ENCODE measurements around the gene LPP. TPM values are rescaled to one million over a fixed set of nuclear protein-coding genes. Genes with fewer than 3 reads are reported as not detected.

Gene LPP
- total RNA-seq, 5 donors from 2014 or later (not counting 1 experiment from before 2014, with no cell fraction given), result 23.8 to 82.6 (median 39.3) TPM

DNA sequence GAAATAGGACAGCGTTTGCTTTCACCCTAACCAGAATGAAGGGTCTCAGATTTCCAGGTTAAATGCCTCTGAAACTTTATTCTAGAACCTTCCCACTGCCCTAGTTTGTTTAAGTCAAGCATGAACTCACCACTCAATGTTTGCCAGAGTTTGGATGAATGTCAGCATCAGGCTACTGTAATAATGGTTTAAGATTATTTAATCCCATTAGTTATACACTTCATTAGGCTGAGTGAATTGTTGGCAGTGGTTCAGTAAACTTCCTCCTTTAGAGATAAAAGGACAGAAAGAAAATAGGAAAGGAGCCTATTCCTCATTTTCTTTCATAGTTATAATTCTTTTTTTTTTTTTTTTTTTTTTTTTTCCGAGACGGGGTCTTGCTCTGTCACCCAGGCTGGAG lies 615.9 kb downstream of the LPP start:
- Histone ChIP-seq H3K27ac (ENCODE audit: low read length) (no peak overlapping the region), H3K4me1 (ENCODE audit: control insufficient read depth in 1 of 2, extremely low read depth in 1 of 2, insufficient read depth in 2 of 2, low read length in 2 of 2) (no peaks in the 10 kb centered on the region), H3K4me3 (ENCODE audit: control insufficient read depth in 1 of 2, extremely low read depth in 1 of 2, low read length in 1 of 2) (no peak overlapping the region), H3K27me3 (replicated peaks in 1 of 2; ENCODE audit: control insufficient read depth in 2 of 2, extremely low read depth in 1 of 2, insufficient read depth in 2 of 2, low read length in 1 of 2) (no peaks in the 10 kb centered on the region), H3K9me3 (no peaks in the 10 kb centered on the region), H3K36me3 (ENCODE audit: control insufficient read depth in 2 of 2, extremely low read depth in 1 of 2, insufficient read depth in 1 of 2, low read length in 1 of 2) (no peaks in the 10 kb centered on the region)
- Mint-ChIP-seq H3K4me1 (no peaks in the 10 kb centered on the region), H3K27me3 (no peaks in the 10 kb centered on the region), H3K9me3 (no peaks in the 10 kb centered on the region), H3K4me3 (no peak overlapping the region), H3K36me3 (peaks cover 13% of the 10 kb centered on the region), H3K27ac (no peak overlapping the region)
- DNase-seq (no peak), ATAC-seq (replicated peaks in 1 of 4) (no peak)
- CTCF ChIA-PET, result interaction anchor here in 1 of 2 donors (0.6 kb wide), 1 partner anchor 765 kb away, joined by 3 read pairs; no protein-coding TSS in a partner anchor
- no CpG with 5 or more reads among the region's 3 CpGs for WGBS (ENCODE audit: insufficient coverage)
- POLR2A ChIA-PET, result no interaction called here

DNA sequence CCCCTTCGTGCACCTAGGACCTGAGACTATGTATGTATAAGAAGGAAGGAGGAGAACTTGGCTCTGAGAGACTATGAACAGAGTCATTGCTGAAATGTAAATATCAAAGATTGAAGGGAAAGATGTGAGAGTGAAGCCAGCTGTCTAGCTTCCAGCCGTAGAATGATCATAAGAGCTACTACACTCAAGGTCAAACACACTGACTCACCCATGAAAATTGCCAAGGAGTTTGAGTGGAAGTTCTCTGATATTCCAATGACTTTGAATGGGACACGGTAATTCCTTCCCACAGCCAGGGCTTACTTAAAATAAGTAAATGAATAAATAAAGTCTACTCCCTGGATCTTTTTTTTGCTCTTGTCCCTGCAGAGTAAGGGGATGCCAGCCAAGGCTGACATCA lies 618.9 kb downstream of the LPP start:
- no peaks in the 10 kb centered on the region for H3K9me3 Mint-ChIP-seq

DNA sequence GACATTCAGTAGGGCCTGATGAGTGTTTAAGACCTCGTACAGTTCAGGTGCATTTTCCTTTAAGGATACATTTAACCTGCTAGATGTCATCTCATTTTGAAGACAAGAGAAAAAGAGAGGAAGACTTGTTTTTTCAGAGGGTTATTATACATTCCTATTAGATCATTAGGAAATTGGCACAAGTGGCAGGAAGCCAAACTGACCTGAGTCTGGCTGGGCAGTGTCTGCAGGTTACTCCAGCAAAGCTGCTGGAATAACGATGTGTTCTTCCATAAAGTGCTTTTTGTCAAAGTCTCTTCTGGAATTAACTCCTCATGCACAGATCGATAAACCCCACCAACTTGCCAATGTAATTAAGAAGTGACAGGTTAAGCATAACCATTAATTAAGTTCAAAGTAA lies 621.5 kb downstream of the LPP start:
- no CpG with 5 or more reads among the region's 3 CpGs for WGBS (ENCODE audit: insufficient coverage)
- Mint-ChIP-seq H3K36me3 (peaks cover 14% of the 10 kb centered on the region), H3K27ac (no peak overlapping the region), H3K4me3 (no peak overlapping the region), H3K9me3 (no peaks in the 10 kb centered on the region), H3K4me1 (no peaks in the 10 kb centered on the region), H3K27me3 (no peaks in the 10 kb centered on the region)
- Histone ChIP-seq H3K36me3 (ENCODE audit: control insufficient read depth in 2 of 2, extremely low read depth in 1 of 2, insufficient read depth in 1 of 2, low read length in 1 of 2) (no peaks in the 10 kb centered on the region), H3K4me1 (ENCODE audit: control insufficient read depth in 1 of 2, extremely low read depth in 1 of 2, insufficient read depth in 2 of 2, low read length in 2 of 2) (no peaks in the 10 kb centered on the region), H3K27ac (ENCODE audit: low read length) (no peak overlapping the region), H3K9me3 (no peaks in the 10 kb centered on the region), H3K27me3 (replicated peaks in 1 of 2; ENCODE audit: control insufficient read depth in 2 of 2, extremely low read depth in 1 of 2, insufficient read depth in 2 of 2, low read length in 1 of 2) (no peaks in the 10 kb centered on the region), H3K4me3 (ENCODE audit: control insufficient read depth in 1 of 2, extremely low read depth in 1 of 2, low read length in 1 of 2) (no peak overlapping the region)
- ChIA-PET POLR2A (no interaction called here), CTCF (no interaction called here)
- ATAC-seq (replicated peaks in 1 of 4), result no peak
- DNase-seq, result no peak

More for the DNA sequence above, 618.9 kb downstream of the LPP start:
- Histone ChIP-seq H3K36me3 (ENCODE audit: control insufficient read depth in 2 of 2, extremely low read depth in 1 of 2, insufficient read depth in 1 of 2, low read length in 1 of 2) (no peaks in the 10 kb centered on the region), H3K4me3 (ENCODE audit: control insufficient read depth in 1 of 2, extremely low read depth in 1 of 2, low read length in 1 of 2) (no peak overlapping the region), H3K27ac (ENCODE audit: low read length) (no peak overlapping the region), H3K27me3 (replicated peaks in 1 of 2; ENCODE audit: control insufficient read depth in 2 of 2, extremely low read depth in 1 of 2, insufficient read depth in 2 of 2, low read length in 1 of 2) (no peaks in the 10 kb centered on the region), H3K9me3 (no peaks in the 10 kb centered on the region), H3K4me1 (ENCODE audit: control insufficient read depth in 1 of 2, extremely low read depth in 1 of 2, insufficient read depth in 2 of 2, low read length in 2 of 2) (no peaks in the 10 kb centered on the region)
- WGBS (ENCODE audit: insufficient coverage), result no CpG with 5 or more reads among the region's 3 CpGs
- no peaks in the 10 kb centered on the region for H3K27me3 Mint-ChIP-seq
- DNase-seq, result no peak
- POLR2A ChIA-PET, result interaction anchor here in 1 of 2 donors (0.6 kb wide), 1 partner anchor 644 kb away, joined by 10 read pairs; no protein-coding TSS in a partner anchor
- ATAC-seq (replicated peaks in 1 of 4), result no peak
- CTCF ChIA-PET, result no interaction called here
- H3K27ac Mint-ChIP-seq, result no peak overlapping the region
- no peak overlapping the region for H3K4me3 Mint-ChIP-seq
- H3K36me3 Mint-ChIP-seq, result peaks cover 11% of the 10 kb centered on the region
- H3K4me1 Mint-ChIP-seq, result no peaks in the 10 kb centered on the region

DNA sequence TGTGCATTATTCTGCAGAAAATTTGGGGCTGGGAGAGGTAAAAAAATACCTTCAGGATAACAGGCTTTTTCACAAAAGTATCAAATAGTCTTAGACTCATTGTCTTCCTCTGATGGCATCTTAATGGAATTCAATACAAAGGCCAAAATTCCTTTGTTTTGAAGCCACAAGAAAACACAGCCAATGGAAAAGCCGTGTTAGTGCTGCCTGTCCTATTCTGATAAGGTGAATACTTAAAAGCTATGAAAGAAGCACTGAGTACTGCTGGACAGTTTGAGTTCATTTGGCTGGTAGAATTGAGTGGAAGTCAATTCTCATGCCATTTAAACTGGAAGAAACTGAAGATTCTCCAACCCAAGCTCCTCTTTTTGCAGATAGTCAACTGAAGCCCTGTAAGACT lies 622.5 kb downstream of the LPP start:
- Mint-ChIP-seq H3K4me3 (no peak overlapping the region), H3K4me1 (no peaks in the 10 kb centered on the region), H3K36me3 (peaks cover 22% of the 10 kb centered on the region), H3K27me3 (no peaks in the 10 kb centered on the region), H3K27ac (no peak overlapping the region), H3K9me3 (no peaks in the 10 kb centered on the region)
- Histone ChIP-seq H3K27ac (ENCODE audit: low read length) (no peak overlapping the region), H3K9me3 (no peaks in the 10 kb centered on the region), H3K4me1 (ENCODE audit: control insufficient read depth in 1 of 2, extremely low read depth in 1 of 2, insufficient read depth in 2 of 2, low read length in 2 of 2) (no peaks in the 10 kb centered on the region), H3K36me3 (ENCODE audit: control insufficient read depth in 2 of 2, extremely low read depth in 1 of 2, insufficient read depth in 1 of 2, low read length in 1 of 2) (no peaks in the 10 kb centered on the region), H3K4me3 (ENCODE audit: control insufficient read depth in 1 of 2, extremely low read depth in 1 of 2, low read length in 1 of 2) (no peak overlapping the region), H3K27me3 (replicated peaks in 1 of 2; ENCODE audit: control insufficient read depth in 2 of 2, extremely low read depth in 1 of 2, insufficient read depth in 2 of 2, low read length in 1 of 2) (no peaks in the 10 kb centered on the region)
- POLR2A ChIA-PET, result no interaction called here
- WGBS (ENCODE audit: insufficient coverage), result 100% methylated on average over 1 of the region's 1 CpG
- ATAC-seq (replicated peaks in 1 of 4) (no peak), DNase-seq (no peak)
- CTCF ChIA-PET, result no interaction called here

DNA sequence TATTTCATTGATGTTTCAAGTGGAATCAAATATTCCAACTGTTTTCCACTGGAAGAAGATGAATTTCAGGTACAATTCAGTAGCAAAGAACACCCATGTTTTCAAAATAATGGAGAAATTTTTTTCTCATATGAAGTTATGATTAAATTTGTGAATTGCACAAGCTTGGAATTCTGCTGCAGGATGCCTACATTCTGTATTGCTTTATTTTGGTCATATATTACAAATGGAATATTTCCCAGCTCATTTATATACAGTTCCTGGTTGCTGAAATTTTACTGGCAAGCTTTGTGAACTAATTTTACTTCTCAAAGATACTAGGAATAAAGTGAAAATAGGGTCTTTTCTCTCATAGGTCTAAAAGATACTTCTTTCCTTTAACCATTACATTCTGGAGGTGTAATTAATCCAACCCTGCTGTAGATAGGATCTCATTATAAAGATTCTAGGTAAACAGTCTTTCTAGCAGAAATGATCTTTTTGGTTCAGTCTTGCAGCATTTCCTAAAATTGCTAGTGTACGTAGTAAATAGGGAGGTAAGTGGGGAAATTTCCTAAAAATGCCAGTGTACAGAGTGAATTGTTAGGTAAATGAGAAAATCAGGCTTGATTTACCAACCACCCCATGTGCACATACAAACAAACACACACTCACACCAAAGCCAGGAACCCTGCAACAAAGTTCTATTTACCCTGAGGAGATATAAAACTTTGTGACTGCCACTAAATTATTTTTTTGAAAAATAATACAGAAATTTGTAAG lies 624.3 kb downstream of the LPP start:
- Histone ChIP-seq H3K4me1 (ENCODE audit: control insufficient read depth in 1 of 2, extremely low read depth in 1 of 2, insufficient read depth in 2 of 2, low read length in 2 of 2) (no peaks in the 10 kb centered on the region), H3K9me3 (no peaks in the 10 kb centered on the region), H3K27ac (ENCODE audit: low read length) (no peak overlapping the region), H3K27me3 (replicated peaks in 1 of 2; ENCODE audit: control insufficient read depth in 2 of 2, extremely low read depth in 1 of 2, insufficient read depth in 2 of 2, low read length in 1 of 2) (no peaks in the 10 kb centered on the region), H3K4me3 (ENCODE audit: control insufficient read depth in 1 of 2, extremely low read depth in 1 of 2, low read length in 1 of 2) (no peak overlapping the region), H3K36me3 (ENCODE audit: control insufficient read depth in 2 of 2, extremely low read depth in 1 of 2, insufficient read depth in 1 of 2, low read length in 1 of 2) (no peaks in the 10 kb centered on the region)
- Mint-ChIP-seq H3K27me3 (no peaks in the 10 kb centered on the region), H3K4me1 (no peaks in the 10 kb centered on the region), H3K27ac (no peak overlapping the region), H3K36me3 (peaks cover 15% of the 10 kb centered on the region), H3K9me3 (no peaks in the 10 kb centered on the region), H3K4me3 (no peak overlapping the region)
- ATAC-seq (replicated peaks in 1 of 4) (no peak), DNase-seq (no peak)
- ChIA-PET CTCF (no interaction called here), POLR2A (no interaction called here)
- WGBS (ENCODE audit: insufficient coverage), result no CpG with 5 or more reads among the region's 1 CpG

DNA sequence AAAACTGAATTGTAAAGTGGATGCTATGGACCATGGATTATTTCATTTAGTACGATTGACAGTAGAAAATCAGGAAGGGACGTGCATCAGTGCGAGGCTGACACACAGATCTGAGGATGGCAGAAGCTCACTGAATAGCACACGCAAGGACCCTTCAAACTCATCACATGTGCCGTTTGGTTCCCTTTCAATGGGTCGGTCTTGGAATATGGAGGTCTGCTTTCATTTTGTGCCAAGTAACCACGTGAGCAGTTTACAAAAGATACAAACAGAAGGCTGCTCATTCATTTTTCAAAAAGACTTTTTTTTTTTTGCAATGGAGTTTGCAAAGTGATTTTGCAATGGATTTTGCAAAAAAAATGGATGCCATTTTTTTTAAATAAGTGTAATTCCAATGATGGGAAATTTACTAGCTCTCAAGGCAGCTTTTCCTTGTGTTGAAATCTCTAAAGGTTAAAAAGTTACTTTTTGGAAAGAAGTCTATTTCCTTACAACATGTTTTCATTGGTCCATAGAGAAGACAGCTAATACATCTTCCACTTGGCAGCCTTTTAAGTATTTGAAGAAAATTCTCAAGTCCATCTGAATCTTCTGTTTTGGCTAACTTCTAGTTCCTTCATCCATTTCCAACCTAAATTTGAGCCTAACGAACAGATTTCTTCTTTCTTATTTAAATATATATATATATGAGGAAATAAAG lies 625.5 kb downstream of the LPP start:
- no peak for ATAC-seq (replicated peaks in 1 of 4)
- no peaks in the 10 kb centered on the region for H3K4me1 Mint-ChIP-seq
- peaks cover 15% of the 10 kb centered on the region for H3K36me3 Mint-ChIP-seq
- ChIA-PET CTCF (interaction anchor here in 1 of 2 donors (0.7 kb wide), 2 partner anchors 8 to 531 kb away, joined by 3 to 4 read pairs; no protein-coding TSS in a partner anchor), POLR2A (interaction anchor here in 1 of 2 donors (0.7 to 1.0 kb wide), 2 partner anchors 12 to 1034 kb away, joined by 4 to 5 read pairs; partner anchors contain the start of gene BCL6)
- no peak overlapping the region for H3K4me3 ChIP-seq (ENCODE audit: control insufficient read depth in 1 of 2, extremely low read depth in 1 of 2, low read length in 1 of 2)
- no peaks in the 10 kb centered on the region for H3K9me3 Mint-ChIP-seq
- H3K27me3 Mint-ChIP-seq, result no peaks in the 10 kb centered on the region
- H3K9me3 ChIP-seq, result no peaks in the 10 kb centered on the region
- H3K27ac Mint-ChIP-seq, result no peak overlapping the region
- no peak overlapping the region for H3K4me3 Mint-ChIP-seq
- 96% methylated on average over 4 of the region's 8 CpGs for WGBS (ENCODE audit: insufficient coverage)
- no peak for DNase-seq
- H3K27ac ChIP-seq (ENCODE audit: low read length), result no peak overlapping the region
- H3K36me3 ChIP-seq (ENCODE audit: control insufficient read depth in 2 of 2, extremely low read depth in 1 of 2, insufficient read depth in 1 of 2, low read length in 1 of 2), result no peaks in the 10 kb centered on the region
- no peaks in the 10 kb centered on the region for H3K27me3 ChIP-seq (replicated peaks in 1 of 2; ENCODE audit: control insufficient read depth in 2 of 2, extremely low read depth in 1 of 2, insufficient read depth in 2 of 2, low read length in 1 of 2)
- no peaks in the 10 kb centered on the region for H3K4me1 ChIP-seq (ENCODE audit: control insufficient read depth in 1 of 2, extremely low read depth in 1 of 2, insufficient read depth in 2 of 2, low read length in 2 of 2)

Measured in T-cell (primary cell).